GM12878 (cell line): Measurements from ENCODE around the gene DIS3L. TPM values are rescaled to one million over a fixed set of nuclear protein-coding genes. Genes with fewer than 3 reads are reported as not detected.
A peak's percentile ranks its signal among the peaks of the same experiment; 100 is the strongest.

Experiments
- BCL11A ChIP-seq: IDR thresholded peaks from 2 replicates; pipeline ENCODE4 v1.6.1; 2011; ENCODE audit warnings: low read depth, low read length
- BRCA1 ChIP-seq: IDR thresholded peaks from 2 replicates; pipeline ENCODE4 v1.6.1; 2011; ENCODE audit warnings: low read depth, low read length, improper control_type of control experiment
- CEBPB ChIP-seq, 2 experiments: fragments of 150-350 bp in 1 of 2; IDR thresholded peaks; 2 replicates each; pipeline ENCODE4 v1.6.1; 2012 to 2014; ENCODE audit warnings: low read depth in 2 of 2, low read length in 2 of 2, borderline replicate concordance in 1 of 2, inconsistent platforms in 1 of 2
- CREB1 ChIP-seq: IDR thresholded peaks from 2 replicates; pipeline ENCODE4 v1.6.1; 2012; ENCODE audit warnings: low read depth, mild to moderate bottlenecking, inconsistent platforms
- GABPA ChIP-seq: IDR thresholded peaks from 2 replicates; pipeline ENCODE4 v1.6.1; 2014; ENCODE audit warnings: antibody characterized with exemption, low read depth, mild to moderate bottlenecking, inconsistent platforms
- NBN ChIP-seq: fragments of 450-650 bp; IDR thresholded peaks from 2 replicates; pipeline ENCODE4 v1.6.1; 2016
- SP1 ChIP-seq: IDR thresholded peaks from one replicate; pipeline ENCODE4 v1.6.1; 2011; ENCODE audit warnings: low read depth, low read length
- SRF ChIP-seq, 2 experiments: IDR thresholded peaks; 2 replicates each; pipeline ENCODE4 v1.6.1; 2011; ENCODE audit warnings: low read depth in 2 of 2, low read length in 2 of 2, mild to moderate bottlenecking in 1 of 2, moderate library complexity in 1 of 2
- polyA plus RNA-seq, 11 experiments: library from polyadenylated mRNA; depleted of rRNA in 4 of 11; unstranded in 6 of 11; stranded (reverse) in 5 of 11; fragments of >200 nt; fragmentation: Nextera tagmentation in 4 of 11; fragmentation: Illumina TruSeq in 1 of 11; extraction: Ambion mirVana in 4 of 11; extraction: Trizol in 1 of 11; gene quantifications; 1 replicate in 1 of 11; 2 replicates in 10 of 11; pipeline versions ENCODE4 v1.2.1 to v1.2.3, GENCODE V29; 2011 to 2016; ENCODE audit warnings: inconsistent platforms in 2 of 11, missing spikeins in 2 of 11, low read depth in 1 of 11
- total RNA-seq, 4 experiments: library from RNA; depleted of rRNA in 3 of 4; stranded (reverse); fragments of >200 nt in 3 of 4; fragmentation: Illumina TruSeq in 1 of 4; extraction: Trizol in 1 of 4; gene quantifications; 2 replicates each; pipeline versions ENCODE4 v1.2.1 to v1.2.3, GENCODE V29; 2013 to 2021
- TF ChIP-seq, protein P1 (sequence below): fragments of 450-650 bp; IDR thresholded peaks from 2 replicates; pipeline ENCODE4 v1.6.1; 2017; ENCODE audit warnings: borderline replicate concordance
- TF ChIP-seq, protein P2 (sequence below): fragments of 450-650 bp; IDR thresholded peaks from 2 replicates; pipeline ENCODE4 v1.6.1; 2017; ENCODE audit warnings: mild to moderate bottlenecking, moderate library complexity
- TF ChIP-seq, protein P3 (sequence below): fragments of 450-650 bp; IDR thresholded peaks from 2 replicates; pipeline ENCODE4 v1.6.1; 2016; ENCODE audit warnings: mild to moderate bottlenecking, moderate library complexity, borderline replicate concordance
- TF ChIP-seq, protein P4 (sequence below): fragments of 450-650 bp; formaldehyde crosslinking; IDR thresholded peaks from 2 replicates; pipeline ENCODE4 v1.4.0; 2022; ENCODE audit warnings: mild to moderate bottlenecking, moderate library complexity
- TF ChIP-seq, protein P5 (sequence below): fragments of 450-650 bp; IDR thresholded peaks from 2 replicates; pipeline ENCODE4 v1.6.1; 2017; ENCODE audit warnings: low read depth, mild to moderate bottlenecking, moderate library complexity

Gene DIS3L
- total and polyA plus RNA-seq, 10 of the 15 experiments (the other 5 are each of a cell fraction or from before 2014, with no cell fraction given): 7.6 to 33.7 (median 25.5) TPM

DNA sequence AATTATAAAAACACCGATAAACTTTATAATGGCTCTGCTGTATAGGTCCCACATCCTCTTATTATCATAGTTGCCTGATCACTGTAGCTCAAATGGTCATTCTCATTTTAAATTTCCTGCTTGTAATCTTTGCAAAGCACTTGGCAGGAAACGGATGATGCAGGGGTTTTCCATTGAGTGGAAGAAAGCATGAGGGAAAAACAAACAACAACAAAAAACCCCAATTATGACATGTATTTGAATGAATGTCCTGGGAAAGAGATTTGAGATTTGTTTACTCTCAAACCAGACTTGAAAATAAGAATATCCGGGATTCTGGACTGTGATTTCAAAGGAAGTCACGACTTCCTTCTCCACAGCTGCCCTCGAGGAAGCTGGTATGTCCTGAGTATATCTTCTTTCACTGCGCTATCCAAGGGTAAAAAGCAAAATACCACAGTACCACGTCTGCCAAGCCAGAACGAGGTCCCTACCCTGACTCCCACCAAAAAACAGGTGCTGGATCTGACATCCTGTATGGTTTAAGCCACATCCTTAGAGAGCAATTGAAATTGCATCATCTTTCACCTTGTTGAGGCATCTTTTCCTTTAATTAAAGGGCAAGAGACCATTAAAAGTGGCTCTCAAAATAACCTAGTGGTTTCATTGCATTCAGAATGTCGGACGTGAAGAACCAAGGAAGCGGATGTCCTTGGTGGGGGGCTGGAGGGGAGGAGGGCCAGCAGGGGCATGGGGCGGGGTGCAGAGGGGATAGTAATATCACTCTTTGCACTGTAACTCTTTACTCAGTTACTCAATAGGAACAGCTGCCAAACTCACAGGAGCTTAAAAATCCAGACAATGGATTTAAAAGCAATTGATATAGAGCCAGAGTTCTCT lies 76.6 kb downstream of the DIS3L start (continued):
- TF ChIP-seq, protein P1, sequence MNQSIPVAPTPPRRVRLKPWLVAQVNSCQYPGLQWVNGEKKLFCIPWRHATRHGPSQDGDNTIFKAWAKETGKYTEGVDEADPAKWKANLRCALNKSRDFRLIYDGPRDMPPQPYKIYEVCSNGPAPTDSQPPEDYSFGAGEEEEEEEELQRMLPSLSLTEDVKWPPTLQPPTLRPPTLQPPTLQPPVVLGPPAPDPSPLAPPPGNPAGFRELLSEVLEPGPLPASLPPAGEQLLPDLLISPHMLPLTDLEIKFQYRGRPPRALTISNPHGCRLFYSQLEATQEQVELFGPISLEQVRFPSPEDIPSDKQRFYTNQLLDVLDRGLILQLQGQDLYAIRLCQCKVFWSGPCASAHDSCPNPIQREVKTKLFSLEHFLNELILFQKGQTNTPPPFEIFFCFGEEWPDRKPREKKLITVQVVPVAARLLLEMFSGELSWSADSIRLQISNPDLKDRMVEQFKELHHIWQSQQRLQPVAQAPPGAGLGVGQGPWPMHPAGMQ: no peak
- TF ChIP-seq SP1 (peak; percentile 9), SRF (IDR thresholded peaks at IDR 0.05; ENCODE audit: low read depth in 2 of 2, low read length in 2 of 2) (no peak), GABPA (0 out of 2 replicates have a peak, but pooled peaks have one; percentile 23), CREB1 (0 out of 2 replicates have a peak, but pooled peaks have one; percentile 16), NBN (0 out of 2 replicates have a peak, but pooled peaks have one; percentile 15), BRCA1 (no peak), BCL11A (no peak), CEBPB (IDR thresholded peaks at IDR 0.05; ENCODE audit: borderline replicate concordance in 1 of 2, low read depth in 2 of 2, low read length in 2 of 2) (peak in 1 of 2 experiments; percentile 91; a peak in 2 of 4 replicates)
- TF ChIP-seq, protein P2, sequence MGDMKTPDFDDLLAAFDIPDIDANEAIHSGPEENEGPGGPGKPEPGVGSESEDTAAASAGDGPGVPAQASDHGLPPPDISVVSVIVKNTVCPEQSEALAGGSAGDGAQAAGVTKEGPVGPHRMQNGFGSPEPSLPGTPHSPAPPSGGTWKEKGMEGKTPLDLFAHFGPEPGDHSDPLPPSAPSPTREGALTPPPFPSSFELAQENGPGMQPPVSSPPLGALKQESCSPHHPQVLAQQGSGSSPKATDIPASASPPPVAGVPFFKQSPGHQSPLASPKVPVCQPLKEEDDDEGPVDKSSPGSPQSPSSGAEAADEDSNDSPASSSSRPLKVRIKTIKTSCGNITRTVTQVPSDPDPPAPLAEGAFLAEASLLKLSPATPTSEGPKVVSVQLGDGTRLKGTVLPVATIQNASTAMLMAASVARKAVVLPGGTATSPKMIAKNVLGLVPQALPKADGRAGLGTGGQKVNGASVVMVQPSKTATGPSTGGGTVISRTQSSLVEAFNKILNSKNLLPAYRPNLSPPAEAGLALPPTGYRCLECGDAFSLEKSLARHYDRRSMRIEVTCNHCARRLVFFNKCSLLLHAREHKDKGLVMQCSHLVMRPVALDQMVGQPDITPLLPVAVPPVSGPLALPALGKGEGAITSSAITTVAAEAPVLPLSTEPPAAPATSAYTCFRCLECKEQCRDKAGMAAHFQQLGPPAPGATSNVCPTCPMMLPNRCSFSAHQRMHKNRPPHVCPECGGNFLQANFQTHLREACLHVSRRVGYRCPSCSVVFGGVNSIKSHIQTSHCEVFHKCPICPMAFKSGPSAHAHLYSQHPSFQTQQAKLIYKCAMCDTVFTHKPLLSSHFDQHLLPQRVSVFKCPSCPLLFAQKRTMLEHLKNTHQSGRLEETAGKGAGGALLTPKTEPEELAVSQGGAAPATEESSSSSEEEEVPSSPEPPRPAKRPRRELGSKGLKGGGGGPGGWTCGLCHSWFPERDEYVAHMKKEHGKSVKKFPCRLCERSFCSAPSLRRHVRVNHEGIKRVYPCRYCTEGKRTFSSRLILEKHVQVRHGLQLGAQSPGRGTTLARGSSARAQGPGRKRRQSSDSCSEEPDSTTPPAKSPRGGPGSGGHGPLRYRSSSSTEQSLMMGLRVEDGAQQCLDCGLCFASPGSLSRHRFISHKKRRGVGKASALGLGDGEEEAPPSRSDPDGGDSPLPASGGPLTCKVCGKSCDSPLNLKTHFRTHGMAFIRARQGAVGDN: peak; percentile 72
- TF ChIP-seq, protein P3, sequence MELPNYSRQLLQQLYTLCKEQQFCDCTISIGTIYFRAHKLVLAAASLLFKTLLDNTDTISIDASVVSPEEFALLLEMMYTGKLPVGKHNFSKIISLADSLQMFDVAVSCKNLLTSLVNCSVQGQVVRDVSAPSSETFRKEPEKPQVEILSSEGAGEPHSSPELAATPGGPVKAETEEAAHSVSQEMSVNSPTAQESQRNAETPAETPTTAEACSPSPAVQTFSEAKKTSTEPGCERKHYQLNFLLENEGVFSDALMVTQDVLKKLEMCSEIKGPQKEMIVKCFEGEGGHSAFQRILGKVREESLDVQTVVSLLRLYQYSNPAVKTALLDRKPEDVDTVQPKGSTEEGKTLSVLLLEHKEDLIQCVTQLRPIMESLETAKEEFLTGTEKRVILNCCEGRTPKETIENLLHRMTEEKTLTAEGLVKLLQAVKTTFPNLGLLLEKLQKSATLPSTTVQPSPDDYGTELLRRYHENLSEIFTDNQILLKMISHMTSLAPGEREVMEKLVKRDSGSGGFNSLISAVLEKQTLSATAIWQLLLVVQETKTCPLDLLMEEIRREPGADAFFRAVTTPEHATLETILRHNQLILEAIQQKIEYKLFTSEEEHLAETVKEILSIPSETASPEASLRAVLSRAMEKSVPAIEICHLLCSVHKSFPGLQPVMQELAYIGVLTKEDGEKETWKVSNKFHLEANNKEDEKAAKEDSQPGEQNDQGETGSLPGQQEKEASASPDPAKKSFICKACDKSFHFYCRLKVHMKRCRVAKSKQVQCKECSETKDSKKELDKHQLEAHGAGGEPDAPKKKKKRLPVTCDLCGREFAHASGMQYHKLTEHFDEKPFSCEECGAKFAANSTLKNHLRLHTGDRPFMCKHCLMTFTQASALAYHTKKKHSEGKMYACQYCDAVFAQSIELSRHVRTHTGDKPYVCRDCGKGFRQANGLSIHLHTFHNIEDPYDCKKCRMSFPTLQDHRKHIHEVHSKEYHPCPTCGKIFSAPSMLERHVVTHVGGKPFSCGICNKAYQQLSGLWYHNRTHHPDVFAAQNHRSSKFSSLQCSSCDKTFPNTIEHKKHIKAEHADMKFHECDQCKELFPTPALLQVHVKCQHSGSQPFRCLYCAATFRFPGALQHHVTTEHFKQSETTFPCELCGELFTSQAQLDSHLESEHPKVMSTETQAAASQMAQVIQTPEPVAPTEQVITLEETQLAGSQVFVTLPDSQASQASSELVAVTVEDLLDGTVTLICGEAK: peak; percentile 16; the same call in 1 of the 2 replicates
- TF ChIP-seq, protein P4, sequence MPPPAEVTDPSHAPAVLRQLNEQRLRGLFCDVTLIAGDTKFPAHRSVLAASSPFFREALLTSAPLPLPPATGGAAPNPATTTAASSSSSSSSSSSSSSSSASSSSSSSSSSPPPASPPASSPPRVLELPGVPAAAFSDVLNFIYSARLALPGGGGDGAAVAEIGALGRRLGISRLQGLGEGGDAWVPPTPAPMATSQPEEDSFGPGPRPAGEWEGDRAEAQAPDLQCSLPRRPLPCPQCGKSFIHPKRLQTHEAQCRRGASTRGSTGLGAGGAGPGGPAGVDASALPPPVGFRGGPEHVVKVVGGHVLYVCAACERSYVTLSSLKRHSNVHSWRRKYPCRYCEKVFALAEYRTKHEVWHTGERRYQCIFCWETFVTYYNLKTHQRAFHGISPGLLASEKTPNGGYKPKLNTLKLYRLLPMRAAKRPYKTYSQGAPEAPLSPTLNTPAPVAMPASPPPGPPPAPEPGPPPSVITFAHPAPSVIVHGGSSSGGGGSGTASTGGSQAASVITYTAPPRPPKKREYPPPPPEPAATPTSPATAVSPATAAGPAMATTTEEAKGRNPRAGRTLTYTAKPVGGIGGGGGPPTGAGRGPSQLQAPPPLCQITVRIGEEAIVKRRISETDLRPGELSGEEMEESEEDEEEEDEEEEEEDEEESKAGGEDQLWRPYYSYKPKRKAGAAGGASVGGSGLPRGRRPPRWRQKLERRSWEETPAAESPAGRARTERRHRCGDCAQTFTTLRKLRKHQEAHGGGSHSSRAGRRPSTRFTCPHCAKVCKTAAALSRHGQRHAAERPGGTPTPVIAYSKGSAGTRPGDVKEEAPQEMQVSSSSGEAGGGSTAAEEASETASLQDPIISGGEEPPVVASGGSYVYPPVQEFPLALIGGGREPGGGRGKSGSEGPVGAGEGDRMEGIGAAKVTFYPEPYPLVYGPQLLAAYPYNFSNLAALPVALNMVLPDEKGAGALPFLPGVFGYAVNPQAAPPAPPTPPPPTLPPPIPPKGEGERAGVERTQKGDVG (CRISPR knock-in tag): no peak
- TF ChIP-seq, protein P5, sequence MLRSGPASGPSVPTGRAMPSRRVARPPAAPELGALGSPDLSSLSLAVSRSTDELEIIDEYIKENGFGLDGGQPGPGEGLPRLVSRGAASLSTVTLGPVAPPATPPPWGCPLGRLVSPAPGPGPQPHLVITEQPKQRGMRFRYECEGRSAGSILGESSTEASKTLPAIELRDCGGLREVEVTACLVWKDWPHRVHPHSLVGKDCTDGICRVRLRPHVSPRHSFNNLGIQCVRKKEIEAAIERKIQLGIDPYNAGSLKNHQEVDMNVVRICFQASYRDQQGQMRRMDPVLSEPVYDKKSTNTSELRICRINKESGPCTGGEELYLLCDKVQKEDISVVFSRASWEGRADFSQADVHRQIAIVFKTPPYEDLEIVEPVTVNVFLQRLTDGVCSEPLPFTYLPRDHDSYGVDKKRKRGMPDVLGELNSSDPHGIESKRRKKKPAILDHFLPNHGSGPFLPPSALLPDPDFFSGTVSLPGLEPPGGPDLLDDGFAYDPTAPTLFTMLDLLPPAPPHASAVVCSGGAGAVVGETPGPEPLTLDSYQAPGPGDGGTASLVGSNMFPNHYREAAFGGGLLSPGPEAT: peak; percentile 73
